PC-9 (cell line): ENCODE measurements around the gene KCNK10. TPM values are rescaled to one million over a fixed set of nuclear protein-coding genes. Genes with fewer than 3 reads are reported as not detected.

Experiments
- BruUV-seq: library from RNA; stranded (reverse); fragments of 400-500 nt; replicated peaks from 2 replicates; lab custom pipeline; 2021; lab: Mats Ljungman, UMichigan
- CTCF ChIA-PET: fragments of 300-600 bp; sonication (Branson Sonifier 250); formaldehyde crosslinking; loops from one replicate; lab custom pipeline; 2022; ENCODE audit warnings: antibody characterized with exemption; lab: Charles Lee
- POLR2A ChIA-PET: fragments of 300-600 bp; sonication (Branson Sonifier 250); formaldehyde crosslinking; loops from one replicate; lab custom pipeline; 2022; ENCODE audit warnings: antibody characterized with exemption; ENCODE audit not compliant: unreplicated experiment; lab: Charles Lee
- DNase-seq, 2 experiments: peaks; one replicate each; pipeline versions ENCODE4 v3.0.0 to v3.0.0-alpha.2; 2015 to 2022; ENCODE audit warnings: mixed read lengths in 1 of 2
- H2AFZ ChIP-seq: fragments of 200-600 bp; sonication (generic); 2 replicates; pipeline ENCODE4 v1.8.1; 2017; ENCODE audit warnings: antibody characterized with exemption
- H3F3A ChIP-seq: fragments of 200-600 bp; sonication (generic); 2 replicates; pipeline ENCODE4 v1.8.1; 2017; ENCODE audit warnings: antibody characterized with exemption, mild to moderate bottlenecking, low read depth; ENCODE audit not compliant: insufficient read depth
- H3K27ac ChIP-seq: fragments of 200-600 bp; sonication (generic); 2 replicates; pipeline ENCODE4 v1.6.1; 2016; ENCODE audit warnings: mixed run types
- H3K27me3 ChIP-seq: fragments of 200-600 bp; sonication (generic); 2 replicates; pipeline ENCODE4 v1.6.1; 2016; ENCODE audit warnings: low read depth, mixed run types; ENCODE audit not compliant: insufficient read depth
- H3K36me3 ChIP-seq: fragments of 200-600 bp; sonication (generic); 2 replicates; pipeline ENCODE4 v1.6.1; 2016; ENCODE audit warnings: low read depth, mixed run types
- H3K4me1 ChIP-seq: fragments of 200-600 bp; sonication (generic); replicated peaks from 2 replicates; pipeline ENCODE4 v1.6.1; 2016; ENCODE audit warnings: mixed run types; ENCODE audit not compliant: insufficient read depth
- H3K4me2 ChIP-seq: fragments of 200-600 bp; sonication (generic); 2 replicates; pipeline ENCODE4 v1.6.1; 2017; ENCODE audit warnings: mixed run types
- H3K4me3 ChIP-seq: fragments of 200-600 bp; sonication (generic); 2 replicates; pipeline ENCODE4 v1.6.1; 2016; ENCODE audit warnings: mixed run types
- H3K79me2 ChIP-seq: fragments of 200-600 bp; sonication (generic); 2 replicates; pipeline ENCODE4 v1.6.1; 2017; ENCODE audit warnings: low read depth, mixed run types
- H3K9me2 ChIP-seq: fragments of 200-600 bp; sonication (generic); 2 replicates; pipeline ENCODE4 v1.8.1; 2017; ENCODE audit warnings: mild to moderate bottlenecking; ENCODE audit not compliant: insufficient read depth
- H3K9me3 ChIP-seq: fragments of 200-600 bp; sonication (generic); 2 replicates; pipeline ENCODE4 v1.8.1; 2016; ENCODE audit warnings: low read depth; ENCODE audit not compliant: insufficient read depth
- H4K20me1 ChIP-seq: fragments of 200-600 bp; sonication (generic); 2 replicates; pipeline ENCODE4 v1.8.1; 2017; ENCODE audit not compliant: insufficient read depth
- EZH2 ChIP-seq: fragments of 200-600 bp; sonication (generic); IDR thresholded peaks from 2 replicates; pipeline ENCODE4 v1.8.0; 2017; ENCODE audit warnings: antibody characterized with exemption, low read depth
- intact Hi-C: fragments of 100-400 bp; cut with micrococcal nuclease; formaldehyde crosslinking; loops from one replicate; pipeline ENCODE4 v1.10.0; 2022; ENCODE audit not compliant: unreplicated experiment
- total RNA-seq: library from RNA; stranded (reverse); gene quantifications from 2 replicates; pipeline ENCODE4 v1.2.3, GENCODE V29; 2021
- TF ChIP-seq, protein P1 (sequence below): fragments of 200-600 bp; sonication (generic); conservative IDR thresholded peaks from 2 replicates; pipeline ENCODE4 v1.6.1; 2017; ENCODE audit warnings: mixed run types, antibody characterized with exemption, mild to moderate bottlenecking, moderate library complexity

KCNK10 gene
- total RNA-seq, 1 experiment from 2014 or later: not detected

DNA sequence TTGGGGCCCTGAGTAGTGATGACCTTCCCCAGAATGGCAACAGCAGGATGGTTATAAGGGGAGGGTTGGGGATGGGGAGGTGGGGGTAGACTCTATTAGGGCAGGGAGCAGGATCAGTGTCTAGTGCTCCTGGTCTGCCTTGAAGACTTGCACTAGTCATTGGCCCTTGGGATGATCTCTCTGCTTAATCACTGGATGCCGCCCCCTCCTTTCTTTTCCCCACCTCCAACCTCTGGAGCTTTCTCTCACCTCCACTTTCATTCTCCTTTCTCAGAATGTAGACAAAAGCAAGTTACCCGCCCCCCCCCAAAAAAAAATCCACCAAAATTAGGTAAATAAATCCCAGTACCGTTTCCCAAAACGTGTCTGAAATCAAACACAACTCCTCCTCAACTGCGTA is 2.8 kb upstream of the KCNK10 start:
- POLR2A ChIA-PET: no interaction called here
- no peak overlapping the region for H3K4me2 ChIP-seq
- H4K20me1 ChIP-seq: no peaks in the 10 kb centered on the region
- DNase-seq: no peak
- H3F3A ChIP-seq: no peaks in the 10 kb centered on the region
- CTCF ChIA-PET: no interaction called here
- no TSS peak for BruUV-seq
- H3K36me3 ChIP-seq: no peaks in the 10 kb centered on the region
- intact Hi-C loops: no loop called here
- TF ChIP-seq EZH2: no peak
- TF ChIP-seq, protein P1, sequence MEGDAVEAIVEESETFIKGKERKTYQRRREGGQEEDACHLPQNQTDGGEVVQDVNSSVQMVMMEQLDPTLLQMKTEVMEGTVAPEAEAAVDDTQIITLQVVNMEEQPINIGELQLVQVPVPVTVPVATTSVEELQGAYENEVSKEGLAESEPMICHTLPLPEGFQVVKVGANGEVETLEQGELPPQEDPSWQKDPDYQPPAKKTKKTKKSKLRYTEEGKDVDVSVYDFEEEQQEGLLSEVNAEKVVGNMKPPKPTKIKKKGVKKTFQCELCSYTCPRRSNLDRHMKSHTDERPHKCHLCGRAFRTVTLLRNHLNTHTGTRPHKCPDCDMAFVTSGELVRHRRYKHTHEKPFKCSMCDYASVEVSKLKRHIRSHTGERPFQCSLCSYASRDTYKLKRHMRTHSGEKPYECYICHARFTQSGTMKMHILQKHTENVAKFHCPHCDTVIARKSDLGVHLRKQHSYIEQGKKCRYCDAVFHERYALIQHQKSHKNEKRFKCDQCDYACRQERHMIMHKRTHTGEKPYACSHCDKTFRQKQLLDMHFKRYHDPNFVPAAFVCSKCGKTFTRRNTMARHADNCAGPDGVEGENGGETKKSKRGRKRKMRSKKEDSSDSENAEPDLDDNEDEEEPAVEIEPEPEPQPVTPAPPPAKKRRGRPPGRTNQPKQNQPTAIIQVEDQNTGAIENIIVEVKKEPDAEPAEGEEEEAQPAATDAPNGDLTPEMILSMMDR: no peak
- H3K27me3 ChIP-seq: peaks cover 44% of the 10 kb centered on the region
- H3K4me1 ChIP-seq: no peaks in the 10 kb centered on the region
- H3K79me2 ChIP-seq: no peaks in the 10 kb centered on the region
- no peaks in the 10 kb centered on the region for H3K9me2 ChIP-seq
- no peak overlapping the region for H3K4me3 ChIP-seq
- no peak overlapping the region for H2AFZ ChIP-seq
- H3K27ac ChIP-seq: no peak overlapping the region
- H3K9me3 ChIP-seq: no peaks in the 10 kb centered on the region

DNA sequence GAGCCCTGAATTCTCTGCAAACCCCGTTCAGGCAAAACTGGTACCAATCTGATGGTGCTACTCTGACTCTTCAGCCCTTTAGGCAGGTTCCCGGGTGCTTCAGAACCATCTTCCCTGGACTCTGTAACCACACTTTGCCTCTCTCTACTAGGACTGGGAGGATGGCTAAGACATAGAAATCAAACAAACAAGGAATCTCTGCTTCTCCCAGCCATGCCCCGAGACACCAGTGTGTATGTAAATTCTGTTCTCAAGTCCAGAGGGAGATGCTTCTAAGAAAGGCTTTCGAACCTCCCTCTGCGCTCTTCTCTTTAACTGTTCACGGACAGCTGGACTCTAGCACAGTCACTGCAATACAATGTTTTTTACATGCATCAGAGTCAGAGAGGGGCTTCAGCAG is 1.9 kb upstream of the KCNK10 start:
- Histone ChIP-seq H2AFZ (no peak overlapping the region), H3K4me2 (no peak overlapping the region), H3K27ac (no peak overlapping the region), H3K4me1 (no peaks in the 10 kb centered on the region), H3K9me3 (no peaks in the 10 kb centered on the region), H3K9me2 (no peaks in the 10 kb centered on the region), H3K36me3 (no peaks in the 10 kb centered on the region), H3K27me3 (peaks cover 44% of the 10 kb centered on the region), H4K20me1 (no peaks in the 10 kb centered on the region), H3F3A (no peaks in the 10 kb centered on the region), H3K79me2 (no peaks in the 10 kb centered on the region), H3K4me3 (no peak overlapping the region)
- intact Hi-C loops: no loop called here
- ChIA-PET POLR2A (no interaction called here), CTCF (no interaction called here)
- DNase-seq: no peak
- no peak for TF ChIP-seq EZH2
- TF ChIP-seq, protein P1: no peak
- BruUV-seq: no TSS peak

DNA sequence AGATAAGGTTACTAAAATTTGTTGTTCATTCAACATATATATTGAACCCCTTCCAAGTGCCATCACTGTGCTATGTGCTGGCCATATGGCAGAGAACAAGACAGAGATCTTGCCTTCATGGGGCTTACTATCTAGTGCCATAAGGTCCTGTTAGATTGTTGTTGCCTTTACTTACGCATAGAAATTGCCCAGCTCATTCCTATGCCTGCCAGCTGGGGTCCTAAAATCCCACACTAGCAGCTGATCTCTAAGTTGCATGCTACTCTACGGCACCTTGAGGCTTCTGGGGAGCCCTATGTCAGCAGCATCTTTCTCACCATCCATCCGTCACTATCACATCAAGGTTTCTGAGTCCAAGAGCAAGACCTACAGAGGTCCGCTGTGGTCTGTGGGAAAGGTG is 1.4 kb upstream of the KCNK10 start:
- Histone ChIP-seq H3K27me3 (peaks cover 44% of the 10 kb centered on the region), H3F3A (no peaks in the 10 kb centered on the region), H3K27ac (no peak overlapping the region), H3K79me2 (no peaks in the 10 kb centered on the region), H2AFZ (no peak overlapping the region), H3K4me1 (no peaks in the 10 kb centered on the region), H3K4me3 (no peak overlapping the region), H3K36me3 (no peaks in the 10 kb centered on the region), H4K20me1 (no peaks in the 10 kb centered on the region), H3K9me3 (no peaks in the 10 kb centered on the region), H3K9me2 (no peaks in the 10 kb centered on the region), H3K4me2 (no peak overlapping the region)
- no peak for TF ChIP-seq EZH2
- TF ChIP-seq, protein P1: no peak
- ChIA-PET POLR2A (no interaction called here), CTCF (no interaction called here)
- DNase-seq: no peak
- intact Hi-C loops: no loop called here
- BruUV-seq: no TSS peak
